Vagina (tissue), 2 donors: ENCODE measurements around the gene FBXW2. TPM values are rescaled to one million over a fixed set of nuclear protein-coding genes. Genes with fewer than 3 reads are reported as not detected.

Source experiments
- DNase-seq, 2 donors: peaks; one replicate each; pipeline ENCODE4 v3.0.0-alpha.2; 2017; ENCODE audit errors: extremely low spot score in 2 of 2
- H3K27ac ChIP-seq: fragments of 200-600 bp; sonication (generic); one replicate; pipeline ENCODE4 v1.5.1; 2019
- H3K27me3 ChIP-seq: fragments of 200-600 bp; sonication (generic); one replicate; pipeline ENCODE4 v1.5.1; 2019
- H3K36me3 ChIP-seq, 2 donors: fragments of 200-600 bp; sonication (generic); one replicate each; pipeline ENCODE4 v1.5.1; 2017 to 2019
- H3K4me1 ChIP-seq: fragments of 200-600 bp; sonication (generic); one replicate; pipeline ENCODE4 v1.5.1; 2019
- H3K4me3 ChIP-seq, 2 donors: fragments of 200-600 bp; sonication (generic); 1 replicate in 1 of 2; 2 replicates in 1 of 2; pipeline ENCODE4 v1.5.1; 2016 to 2019
- H3K9me3 ChIP-seq: fragments of 200-600 bp; sonication (generic); one replicate; pipeline ENCODE4 v1.5.1; 2019
- POLR2A ChIP-seq, 2 donors: fragments of 450-650 bp; IDR thresholded peaks; one replicate each; pipeline ENCODE4 v1.6.1; 2017; ENCODE audit warnings: antibody characterized with exemption in 2 of 2, mild to moderate bottlenecking in 2 of 2, moderate library complexity in 2 of 2
- POLR2AphosphoS5 ChIP-seq, 2 donors: sonication (generic); formaldehyde crosslinking; IDR thresholded peaks; one replicate each; pipeline ENCODE4 v1.9.0; 2017; ENCODE audit warnings: antibody characterized with exemption in 2 of 2, mild to moderate bottlenecking in 2 of 2, low read depth in 1 of 2; ENCODE audit not compliant: insufficient read depth in 1 of 2
- intact Hi-C: fragments of 100-400 bp; cut with DNase I; formaldehyde crosslinking; loops from one replicate; pipeline ENCODE4 v1.15.1; 2023
- total RNA-seq: library from RNA; depleted of rRNA; stranded (reverse); fragments of >200 nt; gene quantifications from one replicate; pipeline ENCODE4 v1.2.3, GENCODE V29; 2016
- TF ChIP-seq, protein P1 (sequence below), 3 experiments: fragments of 450-650 bp in 2 of 3; fragments of 200-600 bp in 1 of 3; sonication (generic) in 1 of 3; IDR thresholded peaks; one replicate each; pipeline ENCODE4 v1.5.1; 2017 to 2019; ENCODE audit warnings: antibody characterized with exemption in 3 of 3, mild to moderate bottlenecking in 2 of 3, moderate library complexity in 2 of 3

The FBXW2 gene
- total RNA-seq, 1 donor from 2014 or later: 33.1 TPM

DNA sequence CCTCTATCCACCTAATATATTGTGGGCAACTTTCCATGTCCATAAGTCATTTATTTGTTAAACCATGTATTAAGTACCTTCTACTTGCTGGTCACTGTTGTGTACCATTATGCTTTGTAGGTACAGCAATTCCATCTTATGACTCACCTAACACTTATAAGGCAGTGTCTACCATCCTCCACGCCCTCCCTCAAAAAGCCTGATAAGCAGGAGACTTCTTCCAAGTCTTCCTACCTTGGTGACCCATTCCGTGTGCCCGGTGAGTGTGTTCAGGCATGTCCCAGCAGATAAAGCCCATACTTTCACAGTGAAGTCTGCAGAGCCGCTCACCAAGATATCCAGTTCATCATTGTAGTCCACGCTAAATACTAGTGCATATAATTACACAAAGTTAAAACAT, 17.4 kb downstream of the FBXW2 start:
- DNase-seq: no peak
- Histone ChIP-seq H3K27ac (no peak overlapping the region), H3K36me3 (peaks cover 0 to 66% of the 10 kb centered on the region in 2 donors), H3K4me1 (no peaks in the 10 kb centered on the region), H3K27me3 (no peaks in the 10 kb centered on the region), H3K9me3 (no peaks in the 10 kb centered on the region), H3K4me3 (no peak overlapping the region)
- TF ChIP-seq, protein P1, sequence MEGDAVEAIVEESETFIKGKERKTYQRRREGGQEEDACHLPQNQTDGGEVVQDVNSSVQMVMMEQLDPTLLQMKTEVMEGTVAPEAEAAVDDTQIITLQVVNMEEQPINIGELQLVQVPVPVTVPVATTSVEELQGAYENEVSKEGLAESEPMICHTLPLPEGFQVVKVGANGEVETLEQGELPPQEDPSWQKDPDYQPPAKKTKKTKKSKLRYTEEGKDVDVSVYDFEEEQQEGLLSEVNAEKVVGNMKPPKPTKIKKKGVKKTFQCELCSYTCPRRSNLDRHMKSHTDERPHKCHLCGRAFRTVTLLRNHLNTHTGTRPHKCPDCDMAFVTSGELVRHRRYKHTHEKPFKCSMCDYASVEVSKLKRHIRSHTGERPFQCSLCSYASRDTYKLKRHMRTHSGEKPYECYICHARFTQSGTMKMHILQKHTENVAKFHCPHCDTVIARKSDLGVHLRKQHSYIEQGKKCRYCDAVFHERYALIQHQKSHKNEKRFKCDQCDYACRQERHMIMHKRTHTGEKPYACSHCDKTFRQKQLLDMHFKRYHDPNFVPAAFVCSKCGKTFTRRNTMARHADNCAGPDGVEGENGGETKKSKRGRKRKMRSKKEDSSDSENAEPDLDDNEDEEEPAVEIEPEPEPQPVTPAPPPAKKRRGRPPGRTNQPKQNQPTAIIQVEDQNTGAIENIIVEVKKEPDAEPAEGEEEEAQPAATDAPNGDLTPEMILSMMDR (IDR thresholded peaks at IDR 0.05): no peak
- TF ChIP-seq POLR2AphosphoS5 (IDR thresholded peaks at IDR 0.05; ENCODE audit: insufficient read depth in 1 of 2, low read depth in 1 of 2): peak in 1 of 2 donors; percentile 9
- intact Hi-C loops: no loop called here

DNA sequence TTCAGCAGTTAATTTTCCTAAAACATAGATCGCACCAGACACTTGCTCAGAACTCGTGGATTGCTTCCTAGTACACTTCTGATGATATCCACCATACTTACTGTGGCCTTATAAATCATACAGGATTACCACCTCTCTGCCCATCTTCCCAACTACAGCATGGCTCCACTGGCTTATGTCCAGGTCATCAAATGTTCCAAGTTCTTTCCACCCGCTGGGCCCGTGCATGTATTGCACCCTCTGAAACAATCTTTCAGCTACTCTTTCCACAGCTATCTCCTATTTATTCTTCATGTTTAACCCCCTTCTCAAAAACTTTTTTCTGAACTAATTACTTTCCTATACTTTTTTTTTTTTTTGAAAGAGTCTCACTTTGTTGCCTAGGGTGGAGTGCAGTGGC, 18.5 kb downstream of the FBXW2 start:
- H3K4me3 ChIP-seq: no peak overlapping the region
- H3K9me3 ChIP-seq: no peaks in the 10 kb centered on the region
- H3K27me3 ChIP-seq: no peaks in the 10 kb centered on the region
- TF ChIP-seq POLR2A (IDR thresholded peaks at IDR 0.05): no peak
- TF ChIP-seq, protein P1 (IDR thresholded peaks at IDR 0.05): no peak
- no peak for TF ChIP-seq POLR2AphosphoS5 (IDR thresholded peaks at IDR 0.05; ENCODE audit: insufficient read depth in 1 of 2, low read depth in 1 of 2)
- intact Hi-C loops: no loop called here
- no peak overlapping the region for H3K27ac ChIP-seq
- DNase-seq: no peak
- H3K4me1 ChIP-seq: no peaks in the 10 kb centered on the region
- H3K36me3 ChIP-seq: peaks cover 4 to 70% of the 10 kb centered on the region in 2 donors

DNA sequence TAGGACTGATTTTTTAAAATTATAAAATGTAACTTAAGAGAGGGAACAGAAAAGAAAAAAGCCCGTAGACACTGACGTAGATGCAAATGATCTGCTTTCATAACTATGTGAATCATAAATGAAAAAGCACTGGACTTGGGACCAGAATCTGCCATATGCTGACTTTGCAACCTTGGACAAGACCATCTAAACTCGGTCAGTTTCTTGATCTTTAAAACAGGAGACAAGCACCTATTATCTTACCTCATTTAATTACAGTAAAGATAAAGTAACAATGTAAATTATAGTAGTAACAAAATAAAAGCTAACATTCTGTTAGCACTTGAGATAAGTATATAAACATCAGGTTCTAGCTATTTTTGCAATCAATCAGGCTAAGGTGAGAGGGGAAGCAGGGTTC, 20.0 kb downstream of the FBXW2 start:
- TF ChIP-seq POLR2A (IDR thresholded peaks at IDR 0.05) (no peak), POLR2AphosphoS5 (IDR thresholded peaks at IDR 0.05; ENCODE audit: insufficient read depth in 1 of 2, low read depth in 1 of 2) (no peak)
- TF ChIP-seq, protein P1 (IDR thresholded peaks at IDR 0.05): no peak
- Histone ChIP-seq H3K27me3 (no peaks in the 10 kb centered on the region), H3K36me3 (peaks cover 4 to 78% of the 10 kb centered on the region in 2 donors), H3K4me3 (no peak overlapping the region), H3K27ac (no peak overlapping the region), H3K4me1 (no peaks in the 10 kb centered on the region), H3K9me3 (no peaks in the 10 kb centered on the region)
- intact Hi-C loops: no loop called here
- DNase-seq: no peak

DNA sequence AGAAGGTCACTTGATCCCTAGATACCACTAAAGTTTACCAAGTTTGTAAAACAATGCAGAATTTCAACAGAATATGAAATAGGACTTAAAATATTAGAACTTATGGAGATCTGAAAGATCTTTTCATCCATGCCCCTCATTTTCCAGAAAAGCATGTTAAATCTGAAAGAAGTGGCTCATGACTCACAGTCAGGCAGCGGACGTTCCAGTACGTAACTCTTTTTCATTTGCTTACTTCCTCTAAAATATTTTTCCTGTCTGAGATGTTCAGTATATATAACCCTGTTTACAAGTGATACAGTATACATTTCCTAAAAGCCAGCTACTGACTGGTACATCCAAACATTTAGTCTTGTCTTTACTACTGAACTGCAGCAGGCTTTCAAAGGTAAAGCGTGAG, 22.3 kb downstream of the FBXW2 start:
- no peak for DNase-seq
- Histone ChIP-seq H3K27ac (no peak overlapping the region), H3K4me1 (no peaks in the 10 kb centered on the region), H3K9me3 (no peaks in the 10 kb centered on the region), H3K36me3 (peaks cover 4 to 76% of the 10 kb centered on the region in 2 donors), H3K4me3 (no peak overlapping the region), H3K27me3 (no peaks in the 10 kb centered on the region)
- TF ChIP-seq POLR2AphosphoS5 (IDR thresholded peaks at IDR 0.05; ENCODE audit: insufficient read depth in 1 of 2, low read depth in 1 of 2) (no peak), POLR2A (IDR thresholded peaks at IDR 0.05) (no peak)
- TF ChIP-seq, protein P1 (IDR thresholded peaks at IDR 0.05): no peak
- intact Hi-C loops: no loop called here

DNA sequence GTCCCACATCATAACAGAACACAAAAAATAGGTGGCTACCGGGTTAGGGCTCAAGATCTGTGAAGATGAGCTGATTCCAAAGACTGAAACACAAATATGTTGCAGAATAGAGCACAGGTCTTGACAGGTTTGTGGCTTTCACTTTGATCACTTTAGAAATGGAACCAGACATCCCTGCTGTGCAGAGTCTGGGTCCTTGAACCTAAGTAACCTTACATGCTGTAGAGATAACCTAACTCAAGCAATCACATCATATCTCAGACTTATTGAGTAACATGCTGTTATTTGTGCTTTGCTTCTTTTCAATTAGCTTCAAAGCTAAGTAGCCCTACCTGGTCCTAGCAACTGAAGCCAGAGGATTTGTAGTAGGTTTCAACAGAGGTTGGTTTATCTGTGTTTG, 24.3 kb downstream of the FBXW2 start:
- TF ChIP-seq, protein P1 (IDR thresholded peaks at IDR 0.05): no peak
- TF ChIP-seq POLR2AphosphoS5 (IDR thresholded peaks at IDR 0.05; ENCODE audit: insufficient read depth in 1 of 2, low read depth in 1 of 2) (no peak), POLR2A (IDR thresholded peaks at IDR 0.05) (no peak)
- no peak for DNase-seq
- Histone ChIP-seq H3K9me3 (no peaks in the 10 kb centered on the region), H3K4me1 (no peaks in the 10 kb centered on the region), H3K36me3 (peaks cover 4 to 74% of the 10 kb centered on the region in 2 donors), H3K27ac (no peak overlapping the region), H3K27me3 (no peaks in the 10 kb centered on the region), H3K4me3 (no peak overlapping the region)
- intact Hi-C loops: no loop called here
